HG03439 (cell line): ENCODE measurements around the gene TMCO2.

Experiments
- ATAC-seq: cut with Tn5 transposase; IDR thresholded peaks from one replicate; pipeline ENCODE4 v1.9.1; 2021; ENCODE audit warnings: mild to moderate bottlenecking, moderate library complexity; ENCODE audit not compliant: unreplicated experiment

TMCO2 gene

GRCh38 chr1:40257688-40258444, 10.1 kb downstream of the TMCO2 start, which contains the start of gene ZMPSTE24:
ZMPSTE24 (plus strand) TSS chr1:40258236; CDS start chr1:40258272, 36 bp downstream.
- ATAC-seq = peak; percentile 90

DNA sequence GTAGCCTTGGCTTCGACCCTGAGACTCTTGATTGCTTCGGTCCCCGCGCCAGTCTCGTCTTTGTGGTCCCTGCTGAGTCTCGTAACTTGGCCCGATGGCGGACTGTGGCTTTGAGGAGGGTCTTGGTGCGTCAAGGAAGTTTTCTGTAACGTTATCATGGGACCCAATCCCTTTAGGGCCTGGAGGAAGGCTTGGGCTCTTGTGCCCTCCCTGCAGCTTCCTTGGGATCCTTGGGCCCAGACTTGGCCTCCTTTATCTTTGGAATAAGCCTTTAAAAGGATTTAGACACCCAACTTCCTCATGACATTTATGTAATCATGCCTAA, 10.7 kb downstream of the TMCO2 start:
- no peak for ATAC-seq

DNA sequence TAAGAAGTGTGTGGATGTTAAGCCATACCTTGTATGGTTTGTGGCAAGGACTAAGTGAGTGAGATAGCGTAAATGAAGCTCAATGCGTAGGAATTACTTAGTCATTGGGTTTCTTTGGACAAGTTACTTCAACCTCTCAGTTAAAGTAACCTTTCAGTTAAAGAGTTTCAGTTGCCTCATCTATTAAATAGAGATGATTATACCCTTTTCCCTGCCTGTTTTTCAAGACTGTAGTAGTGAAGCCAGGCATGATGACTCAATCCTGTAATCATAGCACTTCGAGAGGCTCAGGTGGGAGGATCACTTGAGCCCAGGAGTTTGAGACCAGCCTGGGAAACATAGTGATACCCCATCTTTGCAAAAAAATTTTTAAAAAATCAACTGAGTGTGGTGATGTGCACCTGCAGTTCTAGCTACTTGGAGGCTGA, 16.6 kb downstream of the TMCO2 start:
- no peak for ATAC-seq

DNA sequence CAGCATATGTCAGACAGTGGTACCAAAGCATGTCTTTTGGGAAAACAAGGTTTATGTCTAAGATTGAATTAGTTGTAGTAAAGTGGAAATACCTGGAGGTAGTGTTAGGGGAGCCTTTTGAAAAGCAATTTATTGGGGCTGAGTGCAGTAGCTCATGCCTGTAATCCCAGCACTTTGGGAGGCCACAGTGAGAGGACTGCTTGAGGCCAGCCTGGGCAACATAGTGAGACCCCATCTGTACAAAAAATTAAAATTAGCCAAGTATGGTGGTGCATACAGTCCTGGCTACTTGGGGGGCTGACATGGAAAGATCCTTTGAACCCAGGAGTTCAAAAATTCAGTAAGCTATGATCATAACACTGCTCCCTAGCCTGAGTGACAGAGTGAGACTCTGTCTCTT, 17.6 kb downstream of the TMCO2 start:
- no peak for ATAC-seq

GRCh38 chr1:40265919-40266318, 18.2 kb downstream of the TMCO2 start:
- no peak for ATAC-seq

- ATAC-seq = no peak
Observed at GRCh38 chr1:40266786-40267535, 19.2 kb downstream of the TMCO2 start.

DNA sequence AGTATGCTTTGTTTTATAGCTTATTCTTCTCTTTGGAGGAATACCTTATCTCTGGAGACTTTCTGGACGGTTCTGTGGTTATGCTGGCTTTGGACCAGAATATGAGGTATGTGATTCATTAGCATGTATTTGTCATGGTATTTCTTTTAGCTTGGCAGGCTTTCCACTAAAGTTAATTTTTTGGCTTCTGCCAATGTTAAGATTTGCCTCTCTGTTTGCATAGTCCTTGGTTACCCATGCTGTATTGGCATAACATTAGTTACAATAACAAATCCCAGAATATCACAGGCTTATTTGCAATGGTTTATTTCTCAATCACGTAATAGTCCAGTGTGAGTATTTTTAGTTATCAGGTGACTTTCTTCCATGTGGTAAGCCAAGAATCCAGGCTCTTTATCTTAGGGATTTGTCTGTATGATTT, 20.0 kb downstream of the TMCO2 start:
- no peak for ATAC-seq

DNA sequence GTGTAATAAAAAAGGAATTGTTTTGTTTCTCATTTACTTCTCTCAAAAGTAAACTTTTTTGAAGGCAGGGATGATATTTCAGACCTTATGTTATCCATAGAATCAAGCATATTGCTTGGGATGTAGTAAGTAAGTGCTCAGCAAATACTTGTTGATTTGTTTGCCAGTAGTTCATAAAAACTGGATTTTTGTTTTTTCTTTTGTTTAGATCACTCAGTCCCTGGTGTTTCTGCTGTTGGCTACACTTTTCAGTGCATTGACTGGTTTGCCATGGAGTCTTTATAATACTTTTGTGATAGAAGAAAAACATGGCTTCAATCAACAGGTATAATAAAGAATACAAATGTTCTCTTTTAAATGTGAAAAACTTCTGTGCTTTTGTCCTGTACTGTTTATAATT, 20.5 kb downstream of the TMCO2 start:
- no peak for ATAC-seq

DNA sequence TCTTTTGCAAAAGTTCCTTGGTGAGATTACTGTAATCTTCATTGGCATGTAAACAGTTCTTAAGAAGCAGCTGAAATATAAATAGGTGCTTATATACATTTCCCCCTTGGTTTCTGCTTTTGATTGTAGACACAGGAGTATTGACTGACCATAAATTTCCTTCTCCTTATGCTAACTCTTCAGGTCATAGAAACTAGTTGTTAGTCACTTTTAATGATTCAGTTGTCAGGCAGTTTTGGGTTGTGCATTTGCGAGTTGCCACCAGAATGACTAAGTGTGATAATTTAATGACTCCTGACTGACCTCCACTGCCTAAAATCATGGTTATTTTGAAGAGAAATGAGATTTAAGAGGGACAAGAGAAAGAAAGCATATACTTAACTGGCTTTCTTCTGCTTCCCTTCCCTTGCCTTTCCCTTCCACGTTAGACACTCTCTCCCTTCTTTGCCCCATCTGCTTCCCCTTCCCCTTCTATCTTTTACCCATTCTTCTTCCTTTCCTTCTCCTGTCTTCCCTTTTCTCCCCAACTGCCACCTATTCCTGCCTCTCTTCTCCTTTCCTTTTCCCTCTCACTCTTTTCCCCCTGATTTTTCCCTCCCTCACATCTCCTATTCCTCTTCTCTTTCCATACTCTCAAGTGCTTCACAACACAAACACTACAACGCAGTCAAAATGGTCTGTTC, 22.6 kb downstream of the TMCO2 start:
- no peak for ATAC-seq

- ATAC-seq = no peak
Observed at GRCh38 chr1:40272653-40273213, 25.0 kb downstream of the TMCO2 start.

- ATAC-seq = no peak
Observed at GRCh38 chr1:40273547-40274166, 25.9 kb downstream of the TMCO2 start.

DNA sequence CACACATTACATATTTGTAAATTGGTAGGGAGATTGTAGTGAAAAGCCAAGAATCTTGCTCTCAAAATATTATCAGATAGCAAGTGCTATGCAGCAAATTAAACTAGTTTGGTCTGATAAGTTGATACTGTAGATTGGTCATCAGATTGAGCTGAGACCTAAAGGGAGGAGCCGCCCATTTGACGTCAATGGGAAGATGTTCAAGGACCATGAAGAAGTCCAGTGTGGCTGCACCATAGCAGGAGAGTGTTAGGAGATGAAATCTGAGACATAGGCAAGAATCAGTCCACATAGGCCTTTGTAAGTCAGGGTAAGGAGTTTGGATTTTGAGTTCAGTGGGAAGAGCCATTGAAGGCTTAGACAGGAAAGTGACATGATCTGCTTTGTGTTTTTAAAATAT, 26.6 kb downstream of the TMCO2 start:
- ATAC-seq = no peak

- no peak for ATAC-seq
Observed at GRCh38 chr1:40276122-40276521, 28.4 kb downstream of the TMCO2 start.

- ATAC-seq = no peak
Observed at GRCh38 chr1:40281853-40282252, 34.1 kb downstream of the TMCO2 start.

- ATAC-seq = no peak
Observed at GRCh38 chr1:40291293-40291692, 43.6 kb downstream of the TMCO2 start.

DNA sequence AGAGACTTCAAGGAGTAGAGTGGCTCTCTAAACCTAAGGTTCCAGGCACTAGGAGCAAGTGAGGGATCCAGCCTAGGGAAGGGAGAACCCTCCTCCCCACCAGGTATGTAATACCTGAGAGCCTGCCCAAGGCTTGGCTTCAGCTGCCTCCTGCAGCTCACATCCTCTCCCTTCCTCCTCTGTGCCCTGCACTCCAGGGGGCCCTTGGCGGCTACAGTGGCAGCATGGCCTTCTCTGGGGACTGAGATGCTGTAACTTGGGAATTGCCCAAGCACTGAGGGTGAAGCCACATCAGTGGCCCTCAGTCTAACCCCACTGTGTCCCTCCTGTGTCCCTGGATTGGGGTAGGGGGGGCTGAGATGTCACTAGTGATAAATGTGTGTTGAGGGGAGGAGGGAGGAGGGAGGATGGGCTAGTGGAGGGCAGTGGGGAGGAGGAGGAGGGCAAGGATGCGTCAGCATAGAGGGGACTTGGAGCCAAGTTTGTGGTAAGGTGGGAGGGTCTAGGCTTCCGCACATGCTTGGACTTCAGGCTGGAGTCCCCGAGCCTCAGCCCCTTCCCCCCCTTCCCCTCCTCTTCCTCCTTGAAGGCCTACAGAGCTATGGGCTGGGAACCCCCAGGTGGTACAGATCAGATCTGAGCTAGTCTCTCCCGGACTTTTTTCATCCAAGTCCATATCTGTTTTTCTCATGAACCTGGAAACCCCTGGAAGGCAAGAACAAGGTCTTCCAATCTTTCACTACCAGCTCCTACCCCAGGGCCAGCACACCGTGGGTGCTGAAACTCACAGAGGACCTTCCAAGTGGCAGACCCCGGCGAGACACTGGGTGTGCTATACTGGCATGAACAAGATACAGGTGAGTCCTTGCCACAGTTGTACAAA, 51.9 kb downstream of the TMCO2 start:
- ATAC-seq = no peak

DNA sequence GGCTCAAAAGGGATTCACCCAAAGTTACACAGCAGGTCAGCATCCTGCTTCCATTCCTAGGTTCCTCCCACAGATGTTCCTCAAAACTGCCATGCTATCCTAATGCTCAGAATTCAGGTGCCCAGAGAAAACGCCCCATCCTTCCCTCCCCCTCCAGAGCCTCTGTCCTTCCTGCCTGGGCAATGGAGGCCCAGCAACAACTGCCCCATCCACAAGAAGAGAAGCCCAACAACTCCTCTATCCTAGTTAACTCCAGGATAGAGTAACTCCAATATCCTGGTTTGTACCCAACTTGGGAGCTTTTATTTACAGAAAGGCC, 52.5 kb downstream of the TMCO2 start:
- no peak for ATAC-seq

DNA sequence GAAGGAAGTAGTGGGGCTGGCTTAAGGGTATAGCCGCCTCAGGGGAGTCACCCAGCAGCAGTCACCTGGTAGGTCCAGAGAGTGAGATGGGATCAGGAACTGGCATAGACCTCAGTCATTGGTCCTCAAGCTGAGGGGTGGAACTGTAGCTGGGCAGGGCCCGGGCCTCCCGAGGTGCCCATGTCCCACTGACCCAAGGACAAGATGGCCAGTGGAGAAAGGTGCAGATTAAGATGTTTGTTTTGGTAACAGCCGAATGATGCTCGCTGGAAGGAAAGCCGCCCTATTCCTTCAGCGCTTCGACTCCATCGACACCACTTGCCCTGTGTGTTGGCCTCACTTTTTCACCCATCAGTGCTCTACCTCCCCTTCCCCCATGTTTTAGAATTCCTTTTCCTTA, 52.9 kb downstream of the TMCO2 start:
- no peak for ATAC-seq

DNA sequence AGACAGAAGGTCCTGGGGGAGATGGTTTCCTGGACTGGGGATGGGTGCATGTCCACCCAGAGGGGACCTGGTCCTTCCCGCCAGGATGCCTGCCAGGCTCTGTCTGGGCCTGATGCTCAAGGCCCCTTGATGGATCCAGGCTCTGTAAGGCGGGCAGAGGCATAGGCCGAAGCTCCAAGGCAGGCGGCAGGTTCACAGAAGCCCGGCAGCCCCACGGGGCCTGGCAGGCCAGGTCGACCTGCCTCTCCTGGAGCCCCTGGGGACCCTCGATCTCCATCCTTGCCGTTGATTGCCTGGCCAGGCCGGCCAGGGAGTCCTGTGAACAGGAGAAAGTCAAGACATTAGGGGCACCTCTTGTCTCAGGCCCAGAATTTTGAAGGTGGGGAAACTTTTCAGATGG, 53.3 kb downstream of the TMCO2 start:
- ATAC-seq = no peak
